Fibroblast of lung (primary cell): ENCODE measurements around the gene RFFL. TPM values are rescaled to one million over a fixed set of nuclear protein-coding genes. Genes with fewer than 3 reads are reported as not detected.

Experiments
- DNase-seq, 2 donors: peaks; one replicate each; pipeline versions ENCODE4 v3.0.0 to v3.0.0-alpha.2; 2010; ENCODE audit warnings: low read depth in 2 of 2
- H2AFZ ChIP-seq: 2 replicates; pipeline ENCODE4 v1.5.1; 2012; ENCODE audit warnings: low read length, control low read depth, inconsistent platforms
- H3K27ac ChIP-seq: 2 replicates; pipeline ENCODE4 v1.5.1; 2011; ENCODE audit warnings: low read length, control low read depth; ENCODE audit not compliant: insufficient read depth
- H3K27me3 ChIP-seq: 2 replicates; pipeline ENCODE4 v1.5.1; 2011; ENCODE audit warnings: mild to moderate bottlenecking, low read length; ENCODE audit not compliant: control insufficient read depth, insufficient read depth
- H3K36me3 ChIP-seq: 2 replicates; pipeline ENCODE4 v1.5.1; 2011; ENCODE audit warnings: low read length; ENCODE audit not compliant: control insufficient read depth, insufficient read depth
- H3K4me1 ChIP-seq: 2 replicates; pipeline ENCODE4 v1.5.1; 2011; ENCODE audit warnings: low read length; ENCODE audit not compliant: control insufficient read depth, insufficient read depth; ENCODE audit errors: extremely low read depth
- H3K4me2 ChIP-seq: 2 replicates; pipeline ENCODE4 v1.5.1; 2011; ENCODE audit warnings: low read length, control low read depth; ENCODE audit not compliant: insufficient read depth; ENCODE audit errors: extremely low read depth
- H3K4me3 ChIP-seq, 4 experiments: fragments of 200-600 bp in 1 of 4; sonication (generic) in 1 of 4; replicated peaks in 1 of 4; 2 replicates each; pipeline ENCODE4 v1.5.1; 2011 to 2016; ENCODE audit warnings: low read length in 4 of 4, low read depth in 3 of 4, mild to moderate bottlenecking in 3 of 4, control low read depth in 2 of 4, inconsistent platforms in 1 of 4, mixed read lengths in 1 of 4; ENCODE audit not compliant: insufficient read depth in 1 of 4; ENCODE audit errors: control extremely low read depth in 1 of 4
- H3K79me2 ChIP-seq: 2 replicates; pipeline ENCODE4 v1.5.1; 2012; ENCODE audit warnings: mild to moderate bottlenecking, low read length, inconsistent platforms; ENCODE audit not compliant: control insufficient read depth, insufficient read depth
- H3K9ac ChIP-seq: 2 replicates; pipeline ENCODE4 v1.5.1; 2011; ENCODE audit warnings: mild to moderate bottlenecking, low read length, control low read depth; ENCODE audit not compliant: insufficient read depth
- H3K9me3 ChIP-seq: 2 replicates; pipeline ENCODE4 v1.5.1; 2012; ENCODE audit warnings: low read depth, low read length; ENCODE audit not compliant: control insufficient read depth, insufficient read depth
- H4K20me1 ChIP-seq: 2 replicates; pipeline ENCODE4 v1.5.1; 2011; ENCODE audit warnings: low read length; ENCODE audit not compliant: control insufficient read depth, insufficient read depth; ENCODE audit errors: extremely low read depth
- EZH2 ChIP-seq: IDR thresholded peaks from 2 replicates; pipeline ENCODE4 v1.5.1; 2012; ENCODE audit warnings: low read length, control low read depth, mild to moderate bottlenecking; ENCODE audit errors: missing control alignments
- polyA plus RNA-seq, 2 donors: library from polyadenylated mRNA; depleted of rRNA in 1 of 2; stranded (reverse) in 1 of 2; unstranded in 1 of 2; fragments of >200 nt; gene quantifications; 2 replicates each; pipeline ENCODE4 v1.2.1, GENCODE V29; 2011 to 2012; ENCODE audit warnings: missing spikeins in 1 of 2
- total RNA-seq: library from RNA; depleted of rRNA; stranded (reverse); fragments of >200 nt; gene quantifications from 2 replicates; pipeline ENCODE4 v1.2.1, GENCODE V29; 2014
- TF ChIP-seq, protein P1 (sequence below), 2 donors: IDR thresholded peaks in 1 of 2; conservative IDR thresholded peaks in 1 of 2; 1 replicate in 1 of 2; 2 replicates in 1 of 2; pipeline ENCODE4 v1.5.1; 2011 to 2012; ENCODE audit warnings: low read length in 2 of 2, control low read depth in 1 of 2, inconsistent platforms in 1 of 2, low read depth in 1 of 2, mild to moderate bottlenecking in 1 of 2

The RFFL gene
- total and polyA plus RNA-seq, 2 donors (not counting 1 experiment from before 2014, with no cell fraction given), result 10.1 to 15.9 TPM

- peak; percentile 91 to 93 for DNase-seq
- Histone ChIP-seq H3K4me1 (no peaks in the 10 kb centered on the region), H3K4me2 (peak within 1 kb of the TSS; percentile 89), H3K27me3 (no peaks in the 10 kb centered on the region), H3K36me3 (no peaks in the 10 kb centered on the region), H3K9ac (peak within 1 kb of the TSS; percentile 98), H4K20me1 (no peaks in the 10 kb centered on the region), H3K27ac (peak within 1 kb of the TSS; percentile 98), H3K9me3 (no peaks in the 10 kb centered on the region), H3K4me3 (peak within 1 kb of the TSS; percentile 73 to 89 (median 82)), H3K79me2 (peaks cover 8% of the 10 kb centered on the region), H2AFZ (peak within 1 kb of the TSS; percentile 52)
- no peak for TF ChIP-seq EZH2
- TF ChIP-seq, protein P1, sequence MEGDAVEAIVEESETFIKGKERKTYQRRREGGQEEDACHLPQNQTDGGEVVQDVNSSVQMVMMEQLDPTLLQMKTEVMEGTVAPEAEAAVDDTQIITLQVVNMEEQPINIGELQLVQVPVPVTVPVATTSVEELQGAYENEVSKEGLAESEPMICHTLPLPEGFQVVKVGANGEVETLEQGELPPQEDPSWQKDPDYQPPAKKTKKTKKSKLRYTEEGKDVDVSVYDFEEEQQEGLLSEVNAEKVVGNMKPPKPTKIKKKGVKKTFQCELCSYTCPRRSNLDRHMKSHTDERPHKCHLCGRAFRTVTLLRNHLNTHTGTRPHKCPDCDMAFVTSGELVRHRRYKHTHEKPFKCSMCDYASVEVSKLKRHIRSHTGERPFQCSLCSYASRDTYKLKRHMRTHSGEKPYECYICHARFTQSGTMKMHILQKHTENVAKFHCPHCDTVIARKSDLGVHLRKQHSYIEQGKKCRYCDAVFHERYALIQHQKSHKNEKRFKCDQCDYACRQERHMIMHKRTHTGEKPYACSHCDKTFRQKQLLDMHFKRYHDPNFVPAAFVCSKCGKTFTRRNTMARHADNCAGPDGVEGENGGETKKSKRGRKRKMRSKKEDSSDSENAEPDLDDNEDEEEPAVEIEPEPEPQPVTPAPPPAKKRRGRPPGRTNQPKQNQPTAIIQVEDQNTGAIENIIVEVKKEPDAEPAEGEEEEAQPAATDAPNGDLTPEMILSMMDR (conservative IDR thresholded peaks at IDR 0.05 in 1 of 2, IDR thresholded peaks at IDR 0.05 in 1 of 2; ENCODE audit: low read depth in 1 of 2, low read length in 2 of 2), result no peak
Observed at GRCh38 chr17:34980353-34980680, 83.2 kb downstream of the RFFL start, which contains the start of gene LIG3. TSS of gene LIG3 (plus strand) at chr17:34980512. CDS start at chr17:34983006, 2,494 bp downstream.

DNA sequence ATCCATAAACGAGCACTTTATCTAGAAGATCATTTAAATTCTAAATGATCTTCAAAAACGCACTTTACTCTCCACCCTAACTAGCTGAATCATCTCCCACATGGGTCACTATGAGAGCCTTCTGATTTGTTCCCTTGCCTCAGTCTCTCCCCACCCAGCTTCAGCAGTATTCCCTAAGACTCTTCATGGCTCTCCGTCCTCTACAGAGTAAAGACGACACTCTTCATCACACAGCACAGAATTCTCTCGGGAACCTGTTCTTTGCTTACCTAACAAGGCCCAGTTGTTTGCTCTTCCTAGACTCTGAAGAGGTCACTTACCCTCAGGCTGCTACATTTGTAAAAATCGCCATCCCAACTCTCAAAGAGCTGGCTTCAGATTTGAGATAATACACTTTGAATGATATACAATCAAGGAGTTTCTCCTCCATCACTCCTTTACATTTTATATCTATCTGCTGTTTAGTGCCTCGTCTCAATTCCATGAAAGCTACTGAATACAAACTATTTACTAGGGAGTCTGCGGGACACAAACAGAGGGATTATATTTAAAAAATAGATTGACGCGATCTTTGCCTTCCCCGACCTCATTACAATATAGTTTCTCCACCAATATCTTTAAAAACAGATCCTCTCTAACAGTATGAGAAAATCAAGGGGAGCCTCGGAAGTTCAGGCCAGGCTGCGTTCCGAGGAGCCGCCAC lies 83.7 kb downstream of the RFFL start:
- Histone ChIP-seq H3K79me2 (peaks cover 8% of the 10 kb centered on the region), H2AFZ (peak overlapping the region; percentile 52), H3K27ac (peak overlapping the region; percentile 98), H4K20me1 (no peaks in the 10 kb centered on the region), H3K4me2 (peak overlapping the region; percentile 80), H3K9me3 (no peaks in the 10 kb centered on the region), H3K4me1 (no peaks in the 10 kb centered on the region), H3K9ac (peak overlapping the region; percentile 98), H3K27me3 (no peaks in the 10 kb centered on the region), H3K36me3 (no peaks in the 10 kb centered on the region), H3K4me3 (peak overlapping the region; percentile 73 to 89 (median 82))
- TF ChIP-seq EZH2, result no peak
- TF ChIP-seq, protein P1 (conservative IDR thresholded peaks at IDR 0.05 in 1 of 2, IDR thresholded peaks at IDR 0.05 in 1 of 2; ENCODE audit: low read depth in 1 of 2, low read length in 2 of 2), result no peak
- peak; percentile 10 to 45 for DNase-seq

GRCh38 chr17:34979153-34979552 lies 84.4 kb downstream of the RFFL start:
- Histone ChIP-seq H3K4me2 (peak overlapping the region; percentile 80), H3K79me2 (peaks cover 8% of the 10 kb centered on the region), H3K9ac (no peak overlapping the region), H4K20me1 (no peaks in the 10 kb centered on the region), H2AFZ (no peak overlapping the region), H3K4me3 (no peak overlapping the region), H3K36me3 (no peaks in the 10 kb centered on the region), H3K4me1 (no peaks in the 10 kb centered on the region), H3K27me3 (no peaks in the 10 kb centered on the region), H3K27ac (no peak overlapping the region), H3K9me3 (no peaks in the 10 kb centered on the region)
- no peak for DNase-seq
- TF ChIP-seq, protein P1 (conservative IDR thresholded peaks at IDR 0.05 in 1 of 2, IDR thresholded peaks at IDR 0.05 in 1 of 2; ENCODE audit: low read depth in 1 of 2, low read length in 2 of 2), result no peak
- no peak for TF ChIP-seq EZH2
